Neutrophil (primary cell): ENCODE measurements around the gene TMEM154.
A peak's percentile ranks its signal among the peaks of the same experiment; 100 is the strongest.

Experiments
- H3K27ac ChIP-seq: fragments of 200-600 bp; sonication (generic); 2 replicates; pipeline ENCODE4 v1.5.1; 2016; ENCODE audit warnings: mild to moderate bottlenecking, moderate library complexity
- H3K27me3 ChIP-seq: fragments of 200-600 bp; sonication (generic); 2 replicates; pipeline ENCODE4 v1.6.0; 2016; ENCODE audit warnings: mild to moderate bottlenecking
- H3K36me3 ChIP-seq: fragments of 200-600 bp; sonication (generic); 2 replicates; pipeline ENCODE4 v1.5.1; 2017
- H3K4me1 ChIP-seq, 2 experiments: fragments of 200-600 bp in 1 of 2; sonication (generic) in 1 of 2; 1 replicate in 1 of 2; 2 replicates in 1 of 2; pipeline versions ENCODE4 v1.5.1 to v1.6.1; 2013 to 2016; ENCODE audit warnings: low read depth in 1 of 2, low read length in 1 of 2, mild to moderate bottlenecking in 1 of 2, moderate library complexity in 1 of 2; ENCODE audit not compliant: control insufficient read depth in 1 of 2, insufficient read depth in 1 of 2
- H3K4me3 ChIP-seq, 2 experiments: fragments of 200-600 bp in 1 of 2; sonication (generic) in 1 of 2; 1 replicate in 1 of 2; 2 replicates in 1 of 2; pipeline ENCODE4 v1.5.1; 2013 to 2016; ENCODE audit warnings: low read depth in 1 of 2, low read length in 1 of 2, mild to moderate bottlenecking in 1 of 2, moderate library complexity in 1 of 2
- H3K9me3 ChIP-seq: fragments of 200-600 bp; sonication (generic); 2 replicates; pipeline ENCODE4 v1.5.1; 2016
- CTCF ChIP-seq: fragments of 200-600 bp; sonication (generic); IDR thresholded peaks from 2 replicates; pipeline ENCODE4 v1.5.1; 2016; ENCODE audit warnings: antibody characterized with exemption

Gene TMEM154

GRCh38 chr4:152680988-152681603 is 1.3 kb upstream of the TMEM154 start:
- H3K9me3 ChIP-seq, result no peaks in the 10 kb centered on the region
- no peak for TF ChIP-seq CTCF
- peaks cover 4% of the 10 kb centered on the region for H3K36me3 ChIP-seq
- H3K4me1 ChIP-seq, result peaks cover 60 to 63% of the 10 kb centered on the region in 2 experiments
- H3K4me3 ChIP-seq, result peak overlapping the region in 1 of 2 experiments; percentile 82
- no peaks in the 10 kb centered on the region for H3K27me3 ChIP-seq
- H3K27ac ChIP-seq, result peak overlapping the region; percentile 98

GRCh38 chr4:152678841-152679240 is 956 bp downstream of the TMEM154 start:
- H3K27me3 ChIP-seq, result no peaks in the 10 kb centered on the region
- H3K36me3 ChIP-seq, result peaks cover 19% of the 10 kb centered on the region
- no peaks in the 10 kb centered on the region for H3K9me3 ChIP-seq
- peaks cover 75 to 76% of the 10 kb centered on the region in 2 experiments for H3K4me1 ChIP-seq
- H3K27ac ChIP-seq, result peak overlapping the region; percentile 98
- TF ChIP-seq CTCF, result no peak
- peak overlapping the region; percentile 67 to 82 for H3K4me3 ChIP-seq

GRCh38 chr4:152677117-152677516 is 2.7 kb downstream of the TMEM154 start:
- Histone ChIP-seq H3K36me3 (peaks cover 26% of the 10 kb centered on the region), H3K4me3 (peak overlapping the region; percentile 67 to 82), H3K4me1 (peaks cover 73 to 78% of the 10 kb centered on the region in 2 experiments), H3K27me3 (no peaks in the 10 kb centered on the region), H3K27ac (peak overlapping the region; percentile 98), H3K9me3 (no peaks in the 10 kb centered on the region)
- no peak for TF ChIP-seq CTCF

- H3K27me3 ChIP-seq, result no peaks in the 10 kb centered on the region
- peak overlapping the region; percentile 13 to 82 for H3K4me3 ChIP-seq
- H3K9me3 ChIP-seq, result no peaks in the 10 kb centered on the region
- peak overlapping the region; percentile 98 for H3K27ac ChIP-seq
- H3K4me1 ChIP-seq, result peaks cover 65 to 70% of the 10 kb centered on the region in 2 experiments
- H3K36me3 ChIP-seq, result peaks cover 26% of the 10 kb centered on the region
- no peak for TF ChIP-seq CTCF
Measured at GRCh38 chr4:152676052-152676854, 3.5 kb downstream of the TMEM154 start.

- H3K36me3 ChIP-seq, result peaks cover 33% of the 10 kb centered on the region
Measured at GRCh38 chr4:152674359-152674758, 5.4 kb downstream of the TMEM154 start.

More at GRCh38 chr4:152674359-152674758, 5.4 kb downstream of the TMEM154 start:
- H3K4me1 ChIP-seq, result peaks cover 55 to 69% of the 10 kb centered on the region in 2 experiments
- H3K27ac ChIP-seq, result peak overlapping the region; percentile 60
- no peak overlapping the region for H3K4me3 ChIP-seq
- H3K9me3 ChIP-seq, result no peaks in the 10 kb centered on the region
- no peaks in the 10 kb centered on the region for H3K27me3 ChIP-seq
- no peak for TF ChIP-seq CTCF
